SHP77 (cell line): Measurements from ENCODE around the gene HOXA11.

Source experiments
- DNase-seq, 2 experiments: peaks; one replicate each; lab custom pipeline; 2025; lab: John Stamatoyannopoulos, UW

Gene HOXA11

GRCh38 chr7:27185013-27185853 lies at the start of gene HOXA11:
TSS of gene HOXA11 (minus strand) at chr7:27185232. CDS start at chr7:27185144, 88 bp downstream.
- DNase-seq, result no peak

GRCh38 chr7:27229448-27229847 lies 44.4 kb upstream of the HOXA11 start:
- DNase-seq, result no peak

- DNase-seq, result no peak
Observed at GRCh38 chr7:27224983-27225934, 40.2 kb upstream of the HOXA11 start.

DNA sequence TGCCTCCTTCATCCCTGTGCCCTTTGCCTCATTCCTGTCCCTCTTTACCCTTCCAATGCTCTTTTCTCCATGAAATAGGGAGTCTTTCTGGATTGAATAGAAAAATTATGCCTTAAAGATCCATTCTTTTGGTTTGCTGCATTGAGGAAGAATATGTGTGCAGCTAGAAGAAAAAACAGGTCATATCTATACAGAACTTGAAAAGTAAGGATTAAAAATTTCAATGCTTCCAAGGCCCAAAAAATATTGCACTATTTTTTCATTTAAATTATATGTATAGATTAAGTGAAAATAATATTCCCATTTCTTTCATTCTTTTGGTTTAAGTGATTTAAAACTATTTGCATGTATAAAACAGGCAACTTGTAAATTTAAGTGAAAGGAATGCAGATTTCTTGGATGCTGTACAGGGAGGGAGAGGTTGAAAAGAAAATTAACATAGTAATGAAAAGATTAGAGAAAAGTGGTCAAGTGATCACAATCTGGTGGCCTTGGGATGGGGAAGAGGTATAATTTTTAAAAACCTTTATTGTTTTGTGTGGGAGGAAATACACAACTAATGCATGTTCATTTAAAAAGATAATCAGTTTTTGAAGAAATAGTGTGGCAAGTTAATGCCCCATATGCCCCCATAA lies 39.0 kb upstream of the HOXA11 start:
- DNase-seq, result no peak

GRCh38 chr7:27221201-27221797 lies 36.3 kb upstream of the HOXA11 start:
- DNase-seq, result no peak

DNA sequence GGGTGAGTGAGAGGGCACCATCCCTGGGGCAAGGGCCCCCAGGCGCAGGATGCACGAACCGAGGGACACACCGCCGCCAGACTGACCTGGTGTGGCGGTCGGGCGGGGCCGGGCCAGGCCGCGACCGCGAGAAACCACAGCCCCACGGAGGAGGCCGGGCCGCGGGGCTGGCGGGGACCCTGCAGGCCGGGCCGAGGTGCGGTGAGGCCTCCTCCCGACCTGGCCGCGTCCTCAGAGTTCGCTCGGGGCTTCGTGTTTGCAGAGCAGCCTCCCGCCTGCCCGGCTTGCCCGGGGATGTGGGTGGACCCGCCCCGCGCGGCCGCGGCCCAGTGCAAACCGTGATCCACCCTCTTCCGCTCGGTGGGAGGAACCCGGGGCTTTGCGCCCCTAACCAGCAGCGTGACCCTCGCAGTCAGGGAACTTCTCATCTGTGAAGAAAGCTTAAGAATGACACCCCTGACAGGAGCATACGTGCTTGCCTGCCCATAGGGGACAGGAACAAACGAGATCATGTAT lies 35.5 kb upstream of the HOXA11 start:
- no peak for DNase-seq

DNA sequence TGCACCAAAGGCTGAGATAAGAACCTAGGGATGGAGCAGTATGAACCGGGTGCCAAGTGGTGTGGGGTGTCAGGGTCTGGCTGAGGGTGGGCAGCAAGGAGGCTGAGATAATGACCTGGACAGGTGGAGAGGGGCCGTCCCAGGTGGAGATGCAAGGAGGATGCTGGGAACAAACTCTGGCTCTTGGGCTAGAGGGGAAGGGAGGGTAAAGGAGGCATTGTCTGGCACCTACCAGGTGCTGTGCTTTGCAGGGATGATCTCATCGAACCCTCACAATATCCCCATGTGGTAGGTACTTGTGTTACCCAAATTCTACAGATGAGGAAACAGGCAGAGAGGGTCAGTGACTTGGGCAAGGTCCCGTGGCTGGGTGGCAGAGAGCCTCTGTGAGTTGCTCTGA lies 34.8 kb upstream of the HOXA11 start:
- no peak for DNase-seq

DNA sequence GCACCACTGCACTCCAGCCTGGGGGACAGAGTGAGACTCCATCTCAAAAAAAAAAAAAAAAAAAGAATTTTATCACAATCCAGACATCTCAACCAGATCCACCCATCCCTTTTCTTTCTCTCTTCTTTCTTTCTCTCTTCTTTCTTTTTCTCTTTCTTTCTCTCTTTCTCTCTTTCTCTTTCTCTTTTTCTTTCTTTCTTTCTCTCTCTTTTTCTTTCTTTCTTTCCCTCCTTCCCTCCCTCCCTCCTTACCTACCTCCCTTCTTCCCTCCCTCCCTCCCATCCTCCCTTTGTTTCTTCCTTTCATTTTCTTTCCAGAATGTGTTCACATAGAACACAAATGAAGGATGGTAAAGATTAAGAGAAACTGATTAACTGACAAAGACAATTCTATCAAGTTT lies 32.9 kb upstream of the HOXA11 start:
- DNase-seq, result no peak

DNA sequence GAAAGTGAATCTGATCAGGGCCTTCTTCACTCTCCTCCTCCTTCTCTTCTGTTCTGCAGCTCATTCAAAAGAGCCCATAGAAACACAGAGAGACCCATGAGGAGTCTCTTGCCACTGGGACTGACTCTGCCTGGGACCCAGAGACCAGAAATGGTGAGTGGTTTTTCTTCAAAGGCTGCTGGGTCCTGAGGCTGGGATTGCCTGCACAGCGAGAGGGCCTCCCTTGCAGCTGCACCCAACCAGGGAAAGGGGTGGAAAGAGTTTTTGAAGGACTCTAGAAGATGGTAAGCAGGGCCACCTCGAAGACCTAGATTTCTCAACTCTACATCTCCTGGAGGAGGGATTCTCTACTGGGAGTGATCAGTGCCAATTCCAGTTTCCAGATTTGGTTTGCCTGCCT lies 30.3 kb upstream of the HOXA11 start:
- no peak for DNase-seq

DNA sequence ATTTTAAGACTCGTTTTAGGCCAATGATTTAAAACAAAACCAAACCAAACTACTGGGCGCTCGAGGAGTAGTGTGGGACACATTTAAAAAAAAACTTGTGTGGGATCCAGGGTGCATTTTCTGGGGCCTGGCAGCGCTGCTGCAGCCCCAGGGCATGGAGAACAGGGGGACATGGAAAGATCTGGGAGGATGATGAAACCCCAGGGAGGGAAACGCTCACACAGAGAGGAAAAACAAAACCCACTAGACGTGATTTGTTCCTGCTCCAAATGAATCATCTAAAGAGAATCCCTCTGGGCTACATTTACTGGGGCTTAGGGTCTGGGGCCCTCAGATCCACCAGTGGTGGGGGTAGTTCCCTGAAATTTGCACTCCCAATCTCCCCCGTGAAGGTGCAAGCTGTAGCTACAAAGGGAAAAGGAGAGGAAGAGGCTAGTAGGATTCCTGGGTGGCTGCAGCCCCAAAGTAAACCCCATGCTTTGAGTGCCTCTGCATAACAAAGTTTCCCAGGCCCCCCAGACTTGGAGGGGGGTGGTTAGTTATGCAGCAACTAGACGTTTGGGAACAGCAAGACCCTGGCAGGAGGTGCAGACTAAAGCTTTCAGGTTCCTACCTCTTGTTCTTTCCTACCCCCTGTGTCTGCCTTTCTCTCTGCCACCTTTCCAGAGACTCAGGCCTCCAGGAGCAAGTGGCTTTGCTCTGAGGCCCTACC lies 29.4 kb upstream of the HOXA11 start:
- no peak for DNase-seq

DNA sequence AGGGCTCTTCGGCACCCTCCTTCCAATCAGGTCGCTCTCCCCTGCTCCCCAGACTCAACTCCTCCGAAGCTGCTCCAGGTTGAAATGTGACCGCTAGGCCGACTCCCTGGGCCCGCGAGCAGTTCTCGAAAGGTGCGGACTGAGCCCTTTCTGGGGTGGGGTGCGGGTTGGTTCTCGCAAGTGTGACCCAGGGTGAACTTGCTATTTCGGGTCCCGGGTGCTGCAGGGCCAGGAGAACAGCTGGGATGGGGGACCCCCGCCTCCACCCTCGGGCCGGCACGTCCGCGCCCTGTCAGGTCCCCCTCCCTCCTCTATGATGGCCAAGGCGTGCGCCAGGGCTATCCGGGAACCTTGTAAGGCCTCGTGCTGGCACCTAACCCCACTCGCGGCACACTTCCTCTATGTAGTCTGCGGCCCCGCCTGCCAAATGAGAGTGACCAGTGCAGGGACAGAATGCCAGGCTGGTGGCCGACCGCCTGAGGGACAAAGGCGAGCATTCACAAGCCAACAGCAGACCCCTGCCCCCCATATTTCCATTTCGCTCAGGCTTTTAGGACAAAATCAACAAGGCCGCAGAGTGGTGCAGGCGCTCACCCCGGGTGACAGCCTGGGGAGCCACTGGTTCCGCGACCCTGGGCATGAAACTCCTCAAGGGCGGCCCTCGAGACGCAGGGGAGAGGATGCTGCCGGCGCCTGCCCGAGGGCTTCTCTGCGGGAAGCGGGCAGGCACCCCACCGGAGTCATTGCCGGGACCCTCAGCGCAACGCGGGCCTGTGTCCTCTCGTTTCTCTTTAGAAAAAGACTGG lies 28.6 kb upstream of the HOXA11 start:
- no peak for DNase-seq

DNA sequence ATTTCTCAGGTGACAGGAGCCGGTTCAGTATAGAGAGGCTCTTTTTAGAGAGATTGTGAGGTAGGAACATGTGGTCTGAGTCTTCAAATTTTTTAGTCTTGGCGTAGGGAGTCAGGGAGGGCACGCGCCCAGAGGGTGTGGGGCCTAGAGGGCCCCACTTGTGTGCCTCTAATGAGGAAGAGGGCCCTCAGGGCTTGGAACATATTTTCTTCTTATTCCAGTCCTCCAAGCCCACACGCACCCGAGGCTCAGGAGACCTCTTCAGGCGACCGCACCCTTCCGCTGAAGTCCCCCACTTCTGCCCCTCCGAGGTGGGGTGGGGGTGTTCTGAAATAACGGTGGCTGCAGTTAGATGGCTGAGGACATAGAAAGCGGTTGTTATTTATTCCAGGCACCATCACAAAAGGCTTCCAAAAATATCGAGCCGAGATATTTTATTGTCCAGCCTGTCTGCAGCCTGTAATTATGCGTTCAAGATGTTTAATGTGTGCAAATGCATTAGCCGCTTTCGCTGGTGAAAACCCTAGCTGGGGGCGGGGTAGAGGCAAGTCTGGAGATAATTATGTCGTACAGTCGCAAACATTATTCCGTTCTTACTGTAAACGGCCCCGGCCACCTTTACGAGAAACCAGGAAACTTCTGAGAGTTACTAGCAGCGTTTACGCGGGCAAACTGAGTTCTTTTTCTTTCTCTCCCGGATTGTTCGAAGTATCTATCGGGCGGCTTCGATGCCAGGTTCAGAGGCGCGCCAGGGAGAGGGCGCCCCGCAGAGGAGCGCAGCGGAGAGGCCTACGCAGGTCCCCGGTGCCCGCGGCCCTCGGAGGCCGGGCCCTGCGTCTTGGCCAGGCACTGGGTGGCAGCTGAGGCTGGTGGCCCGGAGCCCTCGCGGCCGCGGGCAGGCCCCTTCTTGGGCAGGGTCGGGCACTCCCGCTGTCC lies 27.7 kb upstream of the HOXA11 start:
- no peak for DNase-seq

GRCh38 chr7:27211764-27212204 lies 26.8 kb upstream of the HOXA11 start:
- DNase-seq, result no peak

GRCh38 chr7:27211084-27211446 lies 26.0 kb upstream of the HOXA11 start:
- DNase-seq, result no peak

GRCh38 chr7:27210441-27211083 lies 25.5 kb upstream of the HOXA11 start:
- peak; percentile 63 to 68 for DNase-seq

DNA sequence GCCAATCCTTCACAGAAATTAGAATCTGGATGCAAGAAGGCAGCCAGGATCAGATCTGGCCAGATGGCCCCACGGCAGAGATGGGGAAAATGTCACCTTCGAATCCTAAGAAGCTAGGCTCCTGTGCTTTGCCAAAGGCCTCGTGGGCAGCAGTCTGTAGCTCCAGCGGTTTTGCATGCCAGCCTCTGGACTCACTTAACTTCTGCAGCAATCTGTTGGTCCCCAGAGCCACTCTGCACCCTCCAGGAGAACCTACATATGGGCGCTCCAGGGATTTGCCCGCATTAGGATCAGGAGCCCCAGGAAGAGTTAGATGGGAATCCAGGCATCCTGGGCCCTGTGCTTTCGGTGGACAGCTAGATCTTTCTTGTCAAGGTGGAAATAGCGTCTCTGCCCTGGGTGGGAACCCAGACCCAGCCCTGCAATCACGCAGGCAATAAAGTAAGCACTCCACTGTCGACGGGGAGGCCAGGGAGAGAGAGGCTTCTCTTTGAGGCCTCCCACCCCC lies 25.0 kb upstream of the HOXA11 start:
- no peak for DNase-seq

DNA sequence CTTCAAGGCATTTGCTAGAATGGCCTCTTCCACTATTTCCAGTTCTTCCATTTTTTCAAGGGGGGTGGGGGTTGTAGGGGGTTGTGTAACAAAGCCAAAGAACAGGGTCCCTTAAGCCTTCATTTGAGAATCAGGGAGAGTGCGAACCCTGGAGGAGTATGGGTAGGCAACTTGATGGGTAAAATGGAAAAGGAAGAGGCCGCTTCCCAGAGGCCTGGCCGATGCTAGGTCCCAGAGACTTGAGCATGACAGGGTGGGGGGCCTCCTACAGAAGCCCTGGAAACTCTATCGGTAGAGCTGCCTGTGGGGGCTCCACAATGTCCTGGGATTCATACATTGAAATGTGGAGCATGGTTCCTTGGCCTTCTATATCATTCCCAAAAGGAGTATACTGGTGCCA lies 24.0 kb upstream of the HOXA11 start:
- DNase-seq, result no peak

DNA sequence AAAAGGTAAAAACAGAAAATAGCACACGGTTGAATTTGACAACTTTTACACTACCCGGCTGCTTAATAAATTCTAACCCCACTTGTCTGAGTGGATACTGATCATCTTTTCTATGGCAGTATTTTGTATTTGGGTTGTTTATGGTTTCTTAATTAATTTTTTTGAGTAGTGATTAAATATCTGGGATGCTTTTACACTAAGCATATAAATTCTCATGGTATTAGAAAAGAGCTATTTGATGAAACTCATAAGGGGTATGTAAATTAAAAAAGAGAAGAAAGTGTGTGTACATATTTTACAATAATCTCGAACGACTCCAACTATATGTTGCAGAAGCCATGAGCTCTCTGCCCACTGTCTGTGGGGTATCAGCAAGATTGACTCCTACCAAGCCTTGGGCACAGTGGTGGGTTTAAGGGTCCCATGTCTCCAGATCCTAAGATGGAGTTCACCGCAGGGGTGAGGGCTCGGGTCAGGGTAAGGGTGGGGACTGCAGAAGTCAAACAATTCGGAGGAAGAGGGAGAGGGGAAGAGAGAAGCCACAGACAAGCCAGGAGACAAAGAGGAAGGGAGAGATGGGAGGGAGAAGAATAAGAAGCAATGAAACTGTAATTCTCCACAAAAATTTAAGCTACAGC lies 22.4 kb upstream of the HOXA11 start:
- no peak for DNase-seq
